Measurements from ENCODE around the gene RAD51. TPM values are rescaled to one million over a fixed set of nuclear protein-coding genes. Genes with fewer than 3 reads are reported as not detected.

RAD51 gene
- total RNA-seq, 4 donors from 2014 or later = 0.88 to 5.8 (median 3.1) TPM; not detected in 1

- TF ChIP-seq, protein P1, sequence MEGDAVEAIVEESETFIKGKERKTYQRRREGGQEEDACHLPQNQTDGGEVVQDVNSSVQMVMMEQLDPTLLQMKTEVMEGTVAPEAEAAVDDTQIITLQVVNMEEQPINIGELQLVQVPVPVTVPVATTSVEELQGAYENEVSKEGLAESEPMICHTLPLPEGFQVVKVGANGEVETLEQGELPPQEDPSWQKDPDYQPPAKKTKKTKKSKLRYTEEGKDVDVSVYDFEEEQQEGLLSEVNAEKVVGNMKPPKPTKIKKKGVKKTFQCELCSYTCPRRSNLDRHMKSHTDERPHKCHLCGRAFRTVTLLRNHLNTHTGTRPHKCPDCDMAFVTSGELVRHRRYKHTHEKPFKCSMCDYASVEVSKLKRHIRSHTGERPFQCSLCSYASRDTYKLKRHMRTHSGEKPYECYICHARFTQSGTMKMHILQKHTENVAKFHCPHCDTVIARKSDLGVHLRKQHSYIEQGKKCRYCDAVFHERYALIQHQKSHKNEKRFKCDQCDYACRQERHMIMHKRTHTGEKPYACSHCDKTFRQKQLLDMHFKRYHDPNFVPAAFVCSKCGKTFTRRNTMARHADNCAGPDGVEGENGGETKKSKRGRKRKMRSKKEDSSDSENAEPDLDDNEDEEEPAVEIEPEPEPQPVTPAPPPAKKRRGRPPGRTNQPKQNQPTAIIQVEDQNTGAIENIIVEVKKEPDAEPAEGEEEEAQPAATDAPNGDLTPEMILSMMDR (IDR thresholded peaks at IDR 0.05; ENCODE audit: low read depth) = no peak
These were observed 81.0 kb downstream of the RAD51 start for GRCh38 chr15:40775740-40776536.

GRCh38 chr15:40776537-40777141, 81.7 kb downstream of the RAD51 start:
- TF ChIP-seq, protein P1 (IDR thresholded peaks at IDR 0.05; ENCODE audit: low read depth) = no peak

Small RNAs within 50 kb of the gene (small RNA-seq; reads per million reads assigned to genes)
- gene SUMO2P15 = not detected

Other genes starting within 250 kb of the RAD51 start
- 1 to 10 TPM; 9.0 to 9.8 (median 9.7) TPM for gene CHST14, start 224.2 kb upstream of the RAD51 start, total RNA-seq
- gene CCDC32, start 130.1 kb upstream of the RAD51 start, total RNA-seq = 10 to 100 TPM; 18.1 to 53.9 (median 27.4) TPM
- gene RPUSD2, start 125.9 kb upstream of the RAD51 start, total RNA-seq = 1 to 10 TPM; 3.3 to 9.4 (median 5.3) TPM
- 1 to 10 TPM in 2 of 4 donors, under 1 TPM in 2; 0.19 to 3.7 (median 1.2) TPM for gene KNL1, start 100.9 kb upstream of the RAD51 start, total RNA-seq
- 10 to 100 TPM; 26.3 to 71.4 (median 35.6) TPM for gene RMDN3, start 60.1 kb downstream of the RAD51 start, total RNA-seq
- gene GCHFR, start 68.9 kb downstream of the RAD51 start, total RNA-seq = 100 to 1,000 TPM in 3 of 4 donors, 10 to 100 TPM in 1; 60.0 to 135 (median 117) TPM
- gene C15orf62, start 74.8 kb downstream of the RAD51 start, total RNA-seq = under 1 TPM in 2 of 4 donors, not detected in 2; 0.66 to 0.85 TPM
- gene ZFYVE19, start 111.9 kb downstream of the RAD51 start, total RNA-seq = 10 to 100 TPM; 16.1 to 25.5 (median 19.3) TPM
- 10 to 100 TPM; 12.1 to 33.9 (median 18.3) TPM for gene DNAJC17, start 112.3 kb downstream of the RAD51 start, total RNA-seq
- gene PPP1R14D, start 133.5 kb downstream of the RAD51 start, total RNA-seq = not detected
- gene SPINT1, start 148.9 kb downstream of the RAD51 start, total RNA-seq = 10 to 100 TPM in 1 of 4 donors, 1 to 10 TPM in 2, not detected in 1; 2.3 to 13.1 (median 4.0) TPM
- gene RHOV, start 179.1 kb downstream of the RAD51 start, total RNA-seq = not detected
- gene VPS18, start 199.3 kb downstream of the RAD51 start, total RNA-seq = 10 to 100 TPM; 10.9 to 20.9 (median 19.6) TPM
- 10 to 100 TPM in 2 of 4 donors, 1 to 10 TPM in 2; 2.9 to 36.2 (median 9.8) TPM for gene DLL4, start 234.2 kb downstream of the RAD51 start, total RNA-seq